BE2C (cell line): Measurements from ENCODE around the gene THBS2.

Experiments
- DNase-seq: peaks from one replicate; pipeline ENCODE4 v3.0.0-alpha.2; 2020
- H3K27me3 ChIP-seq: fragments of 250-450 bp; sonication (Bioruptor Pico); 2 replicates; pipeline ENCODE4 v1.5.1; 2020; ENCODE audit warnings: mild to moderate bottlenecking
- H3K36me3 ChIP-seq: fragments of 250-450 bp; sonication (Bioruptor Pico); 2 replicates; pipeline ENCODE4 v1.5.1; 2020; ENCODE audit warnings: mild to moderate bottlenecking
- H3K4me1 ChIP-seq: fragments of 250-450 bp; sonication (Bioruptor Pico); 2 replicates; pipeline ENCODE4 v1.5.1; 2020
- H3K4me3 ChIP-seq: 2 replicates; pipeline ENCODE4 v1.5.1; 2011; ENCODE audit warnings: low read depth, low read length
- H3K9me3 ChIP-seq: fragments of 250-450 bp; sonication (Bioruptor Pico); 2 replicates; pipeline ENCODE4 v1.5.1; 2020
- CTCF ChIP-seq: IDR thresholded peaks from 2 replicates; pipeline ENCODE4 v1.5.1; 2012; ENCODE audit warnings: mild to moderate bottlenecking, low read depth, low read length

THBS2 gene

GRCh38 chr6:169175360-169175887 lies 78.2 kb downstream of the THBS2 start:
- Histone ChIP-seq H3K27me3 (no peaks in the 10 kb centered on the region), H3K4me3 (no peak overlapping the region), H3K9me3 (no peaks in the 10 kb centered on the region), H3K4me1 (no peaks in the 10 kb centered on the region), H3K36me3 (no peaks in the 10 kb centered on the region)
- TF ChIP-seq CTCF: no peak
- no peak for DNase-seq

DNA sequence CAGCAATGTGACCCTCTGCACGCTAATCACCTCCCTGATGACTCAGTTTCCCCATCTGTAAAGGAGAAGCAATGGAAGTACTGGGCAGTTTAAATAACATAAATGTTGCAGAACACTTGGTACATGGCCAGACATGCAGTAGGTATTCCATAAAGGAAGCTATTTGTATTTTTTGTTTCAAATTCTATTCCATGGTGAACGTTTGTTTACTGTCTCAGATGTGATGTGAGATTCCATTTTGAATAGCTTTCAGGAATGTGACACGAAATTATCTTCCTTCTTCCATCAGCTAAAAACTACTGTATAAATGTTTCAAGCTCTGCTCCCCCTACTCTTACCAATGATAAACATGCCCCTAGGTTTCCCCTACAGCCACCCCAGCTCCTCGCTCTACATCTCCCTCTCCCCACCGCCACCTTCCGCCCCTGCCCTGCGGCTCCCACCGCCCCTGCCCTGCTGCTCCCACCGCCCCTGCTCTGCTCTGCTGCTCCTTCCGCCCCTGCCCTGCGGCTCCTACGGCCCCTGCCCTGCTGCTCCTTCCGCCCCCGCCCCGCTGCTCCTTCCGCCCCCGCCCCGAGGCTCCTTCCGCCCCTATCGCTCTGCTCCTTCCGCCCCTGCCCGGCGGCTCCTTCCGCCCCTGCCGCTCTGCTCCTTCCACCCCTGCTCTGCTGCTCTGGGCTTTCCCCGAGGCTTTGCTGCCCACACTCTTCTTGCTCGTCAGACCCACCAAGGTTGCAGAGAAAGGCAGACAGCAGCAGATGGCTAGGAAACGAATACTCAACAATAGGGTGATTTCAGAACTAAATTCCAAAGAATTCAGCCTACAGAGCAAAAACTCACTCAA lies 78.9 kb downstream of the THBS2 start:
- no peaks in the 10 kb centered on the region for H3K27me3 ChIP-seq
- H3K4me1 ChIP-seq: no peaks in the 10 kb centered on the region
- TF ChIP-seq CTCF: no peak

GRCh38 chr6:169173532-169174268 lies 79.9 kb downstream of the THBS2 start:
- Histone ChIP-seq H3K4me3 (no peak overlapping the region), H3K27me3 (no peaks in the 10 kb centered on the region), H3K36me3 (no peaks in the 10 kb centered on the region), H3K9me3 (no peaks in the 10 kb centered on the region), H3K4me1 (no peaks in the 10 kb centered on the region; the same call in 1 of the 2 replicates)
- TF ChIP-seq CTCF: no peak
- no peak for DNase-seq

More for the DNA sequence above, 78.9 kb downstream of the THBS2 start:
- no peak for DNase-seq
- Histone ChIP-seq H3K4me3 (no peak overlapping the region), H3K9me3 (no peaks in the 10 kb centered on the region), H3K36me3 (no peaks in the 10 kb centered on the region)

- H3K27me3 ChIP-seq: no peaks in the 10 kb centered on the region
- no peaks in the 10 kb centered on the region for H3K36me3 ChIP-seq
- DNase-seq: no peak
- no peak for TF ChIP-seq CTCF
- H3K4me3 ChIP-seq: no peak overlapping the region
- no peaks in the 10 kb centered on the region; the same call in 1 of the 2 replicates for H3K4me1 ChIP-seq
- H3K9me3 ChIP-seq: no peaks in the 10 kb centered on the region
Observed at GRCh38 chr6:169172946-169173345, 80.7 kb downstream of the THBS2 start.

DNA sequence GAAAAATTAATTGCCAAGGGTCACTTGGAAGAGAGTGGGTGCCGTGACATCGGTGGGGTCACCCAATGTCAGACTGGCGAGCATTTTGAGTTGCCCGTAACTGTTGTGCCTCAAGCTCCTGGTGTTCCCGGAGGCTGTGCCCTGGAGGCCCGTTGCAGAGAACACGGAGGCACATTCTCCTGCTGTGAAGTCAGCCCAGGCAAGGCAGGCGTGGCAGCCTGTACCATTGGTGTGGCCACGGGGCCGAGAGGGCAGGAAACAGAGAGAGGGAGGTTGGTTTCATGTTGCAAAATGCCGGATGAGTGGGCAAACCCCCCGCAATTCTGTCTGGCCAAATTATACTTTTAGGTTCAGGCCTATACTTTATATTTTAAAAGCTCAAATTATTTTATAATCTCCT lies 81.2 kb downstream of the THBS2 start:
- peaks cover 4% of the 10 kb centered on the region; the same call in 1 of the 2 replicates for H3K4me1 ChIP-seq
- no peak for DNase-seq
- no peaks in the 10 kb centered on the region for H3K27me3 ChIP-seq
- H3K36me3 ChIP-seq: no peaks in the 10 kb centered on the region
- no peak for TF ChIP-seq CTCF
- H3K4me3 ChIP-seq: no peak overlapping the region
- no peaks in the 10 kb centered on the region for H3K9me3 ChIP-seq
